ENCODE results near the gene SLC7A14.

GRCh38 chr3:170513642-170514041, 72.2 kb downstream of the SLC7A14 start:
- no peak for TF ChIP-seq EZH2 (IDR thresholded peaks at IDR 0.05; ENCODE audit: insufficient read depth, low read length)
- no peak for TF ChIP-seq CTCF (IDR thresholded peaks at IDR 0.05; ENCODE audit: insufficient read depth, low read depth, low read length)
